Uterus (tissue), 2 donors: Measurements from ENCODE around the gene PPP2R2B.

Experiments used
- CTCF ChIP-seq, 4 experiments: fragments of 200-600 bp in 2 of 4; fragments of 450-650 bp in 2 of 4; sonication (generic) in 2 of 4; IDR thresholded peaks; one replicate each; pipeline ENCODE4 v1.5.1; 2016 to 2019; ENCODE audit warnings: antibody characterized with exemption in 4 of 4, mild to moderate bottlenecking in 2 of 4, moderate library complexity in 1 of 4
- POLR2A ChIP-seq, 2 donors: fragments of 450-650 bp; IDR thresholded peaks; one replicate each; pipeline ENCODE4 v1.6.1; 2016; ENCODE audit warnings: antibody characterized with exemption in 2 of 2, mild to moderate bottlenecking in 1 of 2, moderate library complexity in 1 of 2

DNA sequence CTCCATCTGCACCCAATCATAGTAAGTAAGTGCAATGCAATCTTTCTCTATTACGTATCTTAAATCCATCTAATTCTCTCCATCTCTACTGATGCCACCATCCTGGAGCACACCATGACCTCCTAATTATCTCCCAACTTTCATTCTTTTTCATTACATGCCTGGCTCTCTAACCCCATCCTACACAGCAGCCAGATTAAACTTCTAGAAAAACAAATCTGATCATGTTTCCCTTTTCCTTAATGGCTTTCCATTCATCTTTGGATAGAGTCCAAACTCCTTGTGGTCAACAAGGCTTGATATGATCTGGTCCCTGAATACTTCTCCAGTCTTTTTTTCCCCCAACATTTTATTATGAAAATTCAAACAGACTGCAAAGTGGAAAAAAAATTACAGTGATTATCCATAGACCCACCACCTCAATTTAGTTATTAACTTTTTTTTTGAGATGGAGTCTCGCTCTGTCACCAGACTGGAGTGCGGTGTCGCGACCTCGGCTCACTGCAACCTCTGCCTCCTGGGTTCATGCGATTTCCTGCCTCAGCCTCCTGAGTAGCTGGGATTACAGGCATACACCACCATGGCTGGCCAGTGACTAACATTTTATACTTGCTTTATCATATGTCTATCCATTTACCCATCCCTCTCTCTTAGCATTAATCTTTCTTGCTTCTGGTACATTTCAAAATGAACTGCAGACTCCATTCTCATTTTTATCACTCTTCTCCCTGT, 5.2 kb downstream of the PPP2R2B start:
- TF ChIP-seq POLR2A (IDR thresholded peaks at IDR 0.05) (no peak), CTCF (IDR thresholded peaks at IDR 0.05) (no peak)
